Measurements from ENCODE around the gene CHERP.

- TF ChIP-seq, protein P1, sequence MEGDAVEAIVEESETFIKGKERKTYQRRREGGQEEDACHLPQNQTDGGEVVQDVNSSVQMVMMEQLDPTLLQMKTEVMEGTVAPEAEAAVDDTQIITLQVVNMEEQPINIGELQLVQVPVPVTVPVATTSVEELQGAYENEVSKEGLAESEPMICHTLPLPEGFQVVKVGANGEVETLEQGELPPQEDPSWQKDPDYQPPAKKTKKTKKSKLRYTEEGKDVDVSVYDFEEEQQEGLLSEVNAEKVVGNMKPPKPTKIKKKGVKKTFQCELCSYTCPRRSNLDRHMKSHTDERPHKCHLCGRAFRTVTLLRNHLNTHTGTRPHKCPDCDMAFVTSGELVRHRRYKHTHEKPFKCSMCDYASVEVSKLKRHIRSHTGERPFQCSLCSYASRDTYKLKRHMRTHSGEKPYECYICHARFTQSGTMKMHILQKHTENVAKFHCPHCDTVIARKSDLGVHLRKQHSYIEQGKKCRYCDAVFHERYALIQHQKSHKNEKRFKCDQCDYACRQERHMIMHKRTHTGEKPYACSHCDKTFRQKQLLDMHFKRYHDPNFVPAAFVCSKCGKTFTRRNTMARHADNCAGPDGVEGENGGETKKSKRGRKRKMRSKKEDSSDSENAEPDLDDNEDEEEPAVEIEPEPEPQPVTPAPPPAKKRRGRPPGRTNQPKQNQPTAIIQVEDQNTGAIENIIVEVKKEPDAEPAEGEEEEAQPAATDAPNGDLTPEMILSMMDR (conservative IDR thresholded peaks at IDR 0.05; ENCODE audit: low read depth in 2 of 2): no peak
- TF ChIP-seq EZH2 (IDR thresholded peaks at IDR 0.05; ENCODE audit: low read depth, unreplicated experiment) (no peak), POLR2AphosphoS5 (IDR thresholded peaks at IDR 0.05; ENCODE audit: low read depth) (no peak), CREB1 (CRISPR knock-in tag; IDR thresholded peaks at IDR 0.05; ENCODE audit: low read depth) (no peak), JUNB (IDR thresholded peaks at IDR 0.05; ENCODE audit: unreplicated experiment) (no peak), EZH2phosphoT487 (IDR thresholded peaks at IDR 0.05; ENCODE audit: unreplicated experiment) (no peak)
- TF ChIP-seq, protein P2, sequence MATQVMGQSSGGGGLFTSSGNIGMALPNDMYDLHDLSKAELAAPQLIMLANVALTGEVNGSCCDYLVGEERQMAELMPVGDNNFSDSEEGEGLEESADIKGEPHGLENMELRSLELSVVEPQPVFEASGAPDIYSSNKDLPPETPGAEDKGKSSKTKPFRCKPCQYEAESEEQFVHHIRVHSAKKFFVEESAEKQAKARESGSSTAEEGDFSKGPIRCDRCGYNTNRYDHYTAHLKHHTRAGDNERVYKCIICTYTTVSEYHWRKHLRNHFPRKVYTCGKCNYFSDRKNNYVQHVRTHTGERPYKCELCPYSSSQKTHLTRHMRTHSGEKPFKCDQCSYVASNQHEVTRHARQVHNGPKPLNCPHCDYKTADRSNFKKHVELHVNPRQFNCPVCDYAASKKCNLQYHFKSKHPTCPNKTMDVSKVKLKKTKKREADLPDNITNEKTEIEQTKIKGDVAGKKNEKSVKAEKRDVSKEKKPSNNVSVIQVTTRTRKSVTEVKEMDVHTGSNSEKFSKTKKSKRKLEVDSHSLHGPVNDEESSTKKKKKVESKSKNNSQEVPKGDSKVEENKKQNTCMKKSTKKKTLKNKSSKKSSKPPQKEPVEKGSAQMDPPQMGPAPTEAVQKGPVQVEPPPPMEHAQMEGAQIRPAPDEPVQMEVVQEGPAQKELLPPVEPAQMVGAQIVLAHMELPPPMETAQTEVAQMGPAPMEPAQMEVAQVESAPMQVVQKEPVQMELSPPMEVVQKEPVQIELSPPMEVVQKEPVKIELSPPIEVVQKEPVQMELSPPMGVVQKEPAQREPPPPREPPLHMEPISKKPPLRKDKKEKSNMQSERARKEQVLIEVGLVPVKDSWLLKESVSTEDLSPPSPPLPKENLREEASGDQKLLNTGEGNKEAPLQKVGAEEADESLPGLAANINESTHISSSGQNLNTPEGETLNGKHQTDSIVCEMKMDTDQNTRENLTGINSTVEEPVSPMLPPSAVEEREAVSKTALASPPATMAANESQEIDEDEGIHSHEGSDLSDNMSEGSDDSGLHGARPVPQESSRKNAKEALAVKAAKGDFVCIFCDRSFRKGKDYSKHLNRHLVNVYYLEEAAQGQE (IDR thresholded peaks at IDR 0.05; ENCODE audit: unreplicated experiment): no peak
These were observed 38.0 kb downstream of the CHERP start for GRCh38 chr19:16504271-16504670.

All from GM23338 (cell line).